ENCODE data around the gene ACYP1.

The ACYP1 gene

DNA sequence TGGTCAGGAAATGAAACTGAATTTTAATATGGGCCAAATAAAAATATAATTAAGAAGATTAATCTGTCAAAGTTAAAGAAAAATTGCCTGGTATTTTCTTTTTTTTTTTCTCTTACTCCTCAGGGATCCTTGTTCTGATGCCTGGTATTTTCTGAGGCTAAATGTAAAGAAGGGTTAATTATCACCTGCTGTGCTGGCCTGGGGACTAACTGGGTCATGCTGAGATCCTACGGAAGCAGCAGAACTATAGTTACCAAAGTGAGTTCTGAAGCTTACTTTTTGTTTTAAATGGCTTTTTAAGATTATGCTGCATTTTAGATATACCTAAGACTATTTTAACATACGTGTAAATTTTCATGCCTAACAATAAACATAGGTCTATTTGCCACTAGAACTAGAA is 28.9 kb upstream of the ACYP1 start:
- Histone ChIP-seq H2AFZ (ENCODE audit: low read length) (no peak overlapping the region), H3K9me2 (replicated peaks; ENCODE audit: insufficient read depth, low read length) (no peaks in the 10 kb centered on the region), H3F3A (ENCODE audit: insufficient read depth, low read length) (no peaks in the 10 kb centered on the region), H3K9me3 (replicated peaks; ENCODE audit: insufficient read depth, low read length) (no peaks in the 10 kb centered on the region), H3K27me3 (replicated peaks; ENCODE audit: insufficient read depth, low read length) (no peaks in the 10 kb centered on the region), H3K27ac (ENCODE audit: low read length) (no peak overlapping the region), H4K20me1 (ENCODE audit: insufficient read depth, low read length) (no peaks in the 10 kb centered on the region), H3K79me2 (ENCODE audit: low read length) (no peaks in the 10 kb centered on the region), H3K36me3 (replicated peaks; ENCODE audit: insufficient read depth, low read length) (no peaks in the 10 kb centered on the region), H3K9ac (ENCODE audit: low read length) (no peak overlapping the region), H3K4me1 (ENCODE audit: low read length) (no peaks in the 10 kb centered on the region), H3K4me3 (ENCODE audit: low read length) (no peak overlapping the region), H3K4me2 (ENCODE audit: low read depth, low read length) (no peak overlapping the region)
- TF ChIP-seq EZH2phosphoT487 (IDR thresholded peaks at IDR 0.05; ENCODE audit: low read length): no peak
- no peak for TF ChIP-seq CTCF (IDR thresholded peaks at IDR 0.05; ENCODE audit: low read length)
- no peak for TF ChIP-seq EZH2 (optimal IDR thresholded peaks at IDR 0.05; ENCODE audit: low read depth, low read length)
- no peak for DNase-seq

DNA sequence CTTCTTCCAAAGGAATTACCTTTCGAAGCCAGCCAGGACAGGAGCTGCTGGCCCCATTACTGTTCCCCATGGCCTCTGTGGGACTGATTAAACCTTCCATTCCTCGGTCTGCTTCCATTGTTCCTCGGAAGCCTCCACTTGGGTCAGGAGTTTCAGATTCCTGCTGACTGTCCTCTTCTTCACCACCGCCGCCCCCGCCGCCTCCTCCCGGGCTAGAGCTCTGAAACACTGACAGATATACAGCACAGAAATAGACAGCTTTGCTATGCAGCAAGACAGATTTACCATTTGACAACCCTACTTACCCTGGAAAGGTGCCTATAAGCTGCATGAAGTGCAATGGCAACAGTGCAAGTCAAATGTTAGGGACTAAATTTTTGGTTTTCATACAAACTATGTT is 27.4 kb upstream of the ACYP1 start:
- no peaks in the 10 kb centered on the region for H3K4me1 ChIP-seq (ENCODE audit: low read length)
- H3K4me3 ChIP-seq (ENCODE audit: low read length): no peak overlapping the region
- no peak overlapping the region for H3K9ac ChIP-seq (ENCODE audit: low read length)
- H3K9me2 ChIP-seq (replicated peaks; ENCODE audit: insufficient read depth, low read length): no peaks in the 10 kb centered on the region
- H4K20me1 ChIP-seq (ENCODE audit: insufficient read depth, low read length): no peaks in the 10 kb centered on the region
- no peak overlapping the region for H3K4me2 ChIP-seq (ENCODE audit: low read depth, low read length)
- no peaks in the 10 kb centered on the region for H3K79me2 ChIP-seq (ENCODE audit: low read length)
- no peaks in the 10 kb centered on the region for H3K36me3 ChIP-seq (replicated peaks; ENCODE audit: insufficient read depth, low read length)
- H2AFZ ChIP-seq (ENCODE audit: low read length): no peak overlapping the region
- no peaks in the 10 kb centered on the region for H3K27me3 ChIP-seq (replicated peaks; ENCODE audit: insufficient read depth, low read length)
- no peaks in the 10 kb centered on the region for H3K9me3 ChIP-seq (replicated peaks; ENCODE audit: insufficient read depth, low read length)
- no peak for DNase-seq
- H3F3A ChIP-seq (ENCODE audit: insufficient read depth, low read length): no peaks in the 10 kb centered on the region
- H3K27ac ChIP-seq (ENCODE audit: low read length): no peak overlapping the region
- TF ChIP-seq CTCF (IDR thresholded peaks at IDR 0.05; ENCODE audit: low read length) (no peak), EZH2 (optimal IDR thresholded peaks at IDR 0.05; ENCODE audit: low read depth, low read length) (no peak), EZH2phosphoT487 (IDR thresholded peaks at IDR 0.05; ENCODE audit: low read length) (no peak)

- no peaks in the 10 kb centered on the region for H3K27me3 ChIP-seq (replicated peaks; ENCODE audit: insufficient read depth, low read length)
- no peak overlapping the region for H3K4me2 ChIP-seq (ENCODE audit: low read depth, low read length)
- H3K9me3 ChIP-seq (replicated peaks; ENCODE audit: insufficient read depth, low read length): no peaks in the 10 kb centered on the region
- H3K27ac ChIP-seq (ENCODE audit: low read length): no peak overlapping the region
- DNase-seq: no peak
- TF ChIP-seq EZH2 (optimal IDR thresholded peaks at IDR 0.05; ENCODE audit: low read depth, low read length): no peak
- TF ChIP-seq EZH2phosphoT487 (IDR thresholded peaks at IDR 0.05; ENCODE audit: low read length): no peak
- no peak for TF ChIP-seq CTCF (IDR thresholded peaks at IDR 0.05; ENCODE audit: low read length)
- no peak overlapping the region for H3K4me3 ChIP-seq (ENCODE audit: low read length)
- no peaks in the 10 kb centered on the region for H3F3A ChIP-seq (ENCODE audit: insufficient read depth, low read length)
- no peaks in the 10 kb centered on the region for H4K20me1 ChIP-seq (ENCODE audit: insufficient read depth, low read length)
- no peaks in the 10 kb centered on the region for H3K4me1 ChIP-seq (ENCODE audit: low read length)
- H3K9me2 ChIP-seq (replicated peaks; ENCODE audit: insufficient read depth, low read length): no peaks in the 10 kb centered on the region
- H3K9ac ChIP-seq (ENCODE audit: low read length): no peak overlapping the region
- no peak overlapping the region for H2AFZ ChIP-seq (ENCODE audit: low read length)
- H3K79me2 ChIP-seq (ENCODE audit: low read length): no peaks in the 10 kb centered on the region
- H3K36me3 ChIP-seq (replicated peaks; ENCODE audit: insufficient read depth, low read length): no peaks in the 10 kb centered on the region
Observed at GRCh38 chr14:75090353-75090752, 26.5 kb upstream of the ACYP1 start.

All from MM.1S (cell line).